Fibroblast of lung (primary cell): Measurements from ENCODE around the gene NADK.

Source experiments
- CTCF ChIP-seq, 2 donors: IDR thresholded peaks in 1 of 2; conservative IDR thresholded peaks in 1 of 2; 1 replicate in 1 of 2; 2 replicates in 1 of 2; pipeline ENCODE4 v1.5.1; 2011 to 2012; ENCODE audit warnings: low read length in 2 of 2, control low read depth in 1 of 2, inconsistent platforms in 1 of 2, low read depth in 1 of 2, mild to moderate bottlenecking in 1 of 2
- EZH2 ChIP-seq: IDR thresholded peaks from 2 replicates; pipeline ENCODE4 v1.5.1; 2012; ENCODE audit warnings: low read length, control low read depth, mild to moderate bottlenecking; ENCODE audit errors: missing control alignments

GRCh38 chr1:1799716-1800115, 21.4 kb upstream of the NADK start:
- TF ChIP-seq CTCF (conservative IDR thresholded peaks at IDR 0.05 in 1 of 2, IDR thresholded peaks at IDR 0.05 in 1 of 2; ENCODE audit: low read depth in 1 of 2, low read length in 2 of 2) (no peak), EZH2 (no peak)
